Stimulated activated CD4-positive, alpha-beta T cell treated with anti-CD3 and anti-CD28 coated beads, Interleukin-2, amount 100 ng/mL, for 4 hours (primary cell): ENCODE results near the gene RFX4.

Experiments used
- DNase-seq: peaks from one replicate; pipeline ENCODE4 v3.0.0-alpha.2; 2020; ENCODE audit warnings: low read depth

RFX4 gene

GRCh38 chr12:106804668-106805067 lies 221.9 kb downstream of the RFX4 start:
- DNase-seq, result no peak
